ENCODE results near the gene SH3BGRL3.
"Not testable (repeated sequence)": the region's sequence is repeated elsewhere in the genome, so short reads cannot be mapped to it uniquely, and the experiment has no call there.

SH3BGRL3 gene

GRCh38 chr1:26291433-26291832 is 11.5 kb downstream of the SH3BGRL3 start:
- DNase-seq, result no peak

- DNase-seq, result no peak
These were observed 12.1 kb downstream of the SH3BGRL3 start for GRCh38 chr1:26291939-26292338.

GRCh38 chr1:26292735-26293134 is 12.8 kb downstream of the SH3BGRL3 start:
- DNase-seq, result not testable (repeated sequence)

GRCh38 chr1:26293911-26294463 is 14.1 kb downstream of the SH3BGRL3 start:
- DNase-seq, result no peak

GRCh38 chr1:26295194-26296138 is 15.6 kb downstream of the SH3BGRL3 start:
- no peak for DNase-seq

- no peak for DNase-seq
These were observed 16.6 kb downstream of the SH3BGRL3 start for GRCh38 chr1:26296340-26297056.

- DNase-seq, result no peak
These were observed 17.3 kb downstream of the SH3BGRL3 start for GRCh38 chr1:26297057-26297790.

- DNase-seq, result no peak
These were observed 17.9 kb downstream of the SH3BGRL3 start for GRCh38 chr1:26297791-26298124.

GRCh38 chr1:26300578-26301275 is 20.8 kb downstream of the SH3BGRL3 start:
- DNase-seq, result no peak

GRCh38 chr1:26302733-26303405 is 23.0 kb downstream of the SH3BGRL3 start:
- peak; percentile 77 for DNase-seq

GRCh38 chr1:26305667-26306289 is 25.9 kb downstream of the SH3BGRL3 start:
- DNase-seq, result no peak

- peak; percentile 89 for DNase-seq
These were observed 26.7 kb downstream of the SH3BGRL3 start, which contains the start of gene UBXN11 for GRCh38 chr1:26306290-26307229. TSS of gene UBXN11 (minus strand) at chr1:26306636. CDS start at chr1:26302883, 3,753 bp downstream.

GRCh38 chr1:26307363-26307781 is 27.5 kb downstream of the SH3BGRL3 start:
- no peak for DNase-seq

- not testable (repeated sequence) for DNase-seq
These were observed 28.3 kb downstream of the SH3BGRL3 start for GRCh38 chr1:26307966-26308899.

GRCh38 chr1:26314501-26314900 is 34.6 kb downstream of the SH3BGRL3 start:
- DNase-seq, result no peak

GRCh38 chr1:26315874-26316850 is 36.3 kb downstream of the SH3BGRL3 start:
- no peak for DNase-seq

GRCh38 chr1:26317146-26317545 is 37.3 kb downstream of the SH3BGRL3 start:
- DNase-seq, result no peak
